ENCODE results near the gene RERE.

RERE gene

DNA sequence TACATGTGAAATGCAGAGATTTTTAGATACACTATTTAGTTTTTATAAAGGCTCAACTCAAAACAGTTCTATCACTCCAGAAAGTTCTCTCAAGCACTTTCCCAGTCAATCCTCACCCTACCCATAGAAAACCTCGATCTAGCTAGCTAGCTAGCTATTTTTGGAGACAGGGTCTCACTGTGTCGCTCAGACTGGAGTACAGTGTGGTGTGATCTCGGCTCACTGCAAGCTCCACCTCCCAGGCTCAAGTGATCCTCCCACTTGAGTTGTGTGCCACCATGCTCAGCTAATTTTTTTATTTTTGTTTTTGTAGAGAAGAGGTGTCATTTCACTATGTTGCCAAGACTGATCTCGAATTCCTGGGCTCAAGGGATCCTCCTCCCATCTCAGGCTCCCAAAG lies 236.9 kb downstream of the RERE start:
- Histone ChIP-seq H4K20me1 (ENCODE audit: control insufficient read depth, insufficient read depth, low read depth, low read length) (0 out of 2 replicates have a peak, but pooled peaks cover 4% of the 10 kb centered on the region), H3K27ac (ENCODE audit: low read depth, low read length) (no peak overlapping the region), H3K79me2 (ENCODE audit: control insufficient read depth, low read length) (no peaks in the 10 kb centered on the region), H3K9me3 (ENCODE audit: control insufficient read depth, insufficient read depth, low read length) (no peaks in the 10 kb centered on the region), H3K9me2 (replicated peaks; ENCODE audit: control insufficient read depth, low read length) (no peaks in the 10 kb centered on the region), H3K4me1 (ENCODE audit: control insufficient read depth, low read length) (peaks cover 6% of the 10 kb centered on the region; the same call in 1 of the 2 replicates), H3K4me2 (ENCODE audit: low read length) (no peak overlapping the region), H3K4me3 (ENCODE audit: low read length) (no peak overlapping the region), H3K27me3 (ENCODE audit: control insufficient read depth, low read length) (no peaks in the 10 kb centered on the region), H3F3A (ENCODE audit: control insufficient read depth, insufficient read depth) (no peaks in the 10 kb centered on the region; the same call in 1 of the 2 replicates), H3K36me3 (ENCODE audit: control insufficient read depth, low read length) (no peaks in the 10 kb centered on the region)
- no peak for TF ChIP-seq EZH2phosphoT487 (IDR thresholded peaks at IDR 0.05; ENCODE audit: borderline replicate concordance, low read length)
- TF ChIP-seq, protein P1, sequence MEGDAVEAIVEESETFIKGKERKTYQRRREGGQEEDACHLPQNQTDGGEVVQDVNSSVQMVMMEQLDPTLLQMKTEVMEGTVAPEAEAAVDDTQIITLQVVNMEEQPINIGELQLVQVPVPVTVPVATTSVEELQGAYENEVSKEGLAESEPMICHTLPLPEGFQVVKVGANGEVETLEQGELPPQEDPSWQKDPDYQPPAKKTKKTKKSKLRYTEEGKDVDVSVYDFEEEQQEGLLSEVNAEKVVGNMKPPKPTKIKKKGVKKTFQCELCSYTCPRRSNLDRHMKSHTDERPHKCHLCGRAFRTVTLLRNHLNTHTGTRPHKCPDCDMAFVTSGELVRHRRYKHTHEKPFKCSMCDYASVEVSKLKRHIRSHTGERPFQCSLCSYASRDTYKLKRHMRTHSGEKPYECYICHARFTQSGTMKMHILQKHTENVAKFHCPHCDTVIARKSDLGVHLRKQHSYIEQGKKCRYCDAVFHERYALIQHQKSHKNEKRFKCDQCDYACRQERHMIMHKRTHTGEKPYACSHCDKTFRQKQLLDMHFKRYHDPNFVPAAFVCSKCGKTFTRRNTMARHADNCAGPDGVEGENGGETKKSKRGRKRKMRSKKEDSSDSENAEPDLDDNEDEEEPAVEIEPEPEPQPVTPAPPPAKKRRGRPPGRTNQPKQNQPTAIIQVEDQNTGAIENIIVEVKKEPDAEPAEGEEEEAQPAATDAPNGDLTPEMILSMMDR (IDR thresholded peaks at IDR 0.05; ENCODE audit: low read depth, low read length, poor library complexity, severe bottlenecking) = no peak

DNA sequence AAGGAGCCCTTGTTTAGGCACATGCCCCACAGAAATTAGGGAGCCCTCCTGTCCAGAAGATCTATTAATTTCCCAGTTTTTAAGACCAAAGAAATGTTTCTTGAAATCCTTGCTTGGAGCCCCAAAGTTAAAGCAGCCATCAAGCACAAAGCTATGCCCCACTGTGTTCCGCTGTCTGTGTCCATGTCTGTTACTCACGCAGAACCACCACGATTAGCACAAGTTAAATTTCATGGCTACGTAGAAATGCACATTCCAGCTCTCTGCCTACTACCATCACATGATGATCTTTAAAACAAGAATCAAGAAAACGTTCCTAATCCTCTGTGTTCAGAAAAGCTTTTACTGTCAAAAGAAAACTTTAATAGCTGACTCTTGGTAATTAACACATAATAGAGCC lies 238.5 kb downstream of the RERE start:
- TF ChIP-seq EZH2phosphoT487 (IDR thresholded peaks at IDR 0.05; ENCODE audit: borderline replicate concordance, low read length) = no peak
- peaks cover 6% of the 10 kb centered on the region; the same call in 1 of the 2 replicates for H3K4me1 ChIP-seq (ENCODE audit: control insufficient read depth, low read length)
- H3K4me2 ChIP-seq (ENCODE audit: low read length) = no peak overlapping the region
- no peaks in the 10 kb centered on the region for H3K9me3 ChIP-seq (ENCODE audit: control insufficient read depth, insufficient read depth, low read length)
- H4K20me1 ChIP-seq (ENCODE audit: control insufficient read depth, insufficient read depth, low read depth, low read length) = 0 out of 2 replicates have a peak, but pooled peaks cover 4% of the 10 kb centered on the region
- H3K27ac ChIP-seq (ENCODE audit: low read depth, low read length) = no peak overlapping the region
- no peaks in the 10 kb centered on the region for H3K27me3 ChIP-seq (ENCODE audit: control insufficient read depth, low read length)
- no peaks in the 10 kb centered on the region for H3K9me2 ChIP-seq (replicated peaks; ENCODE audit: control insufficient read depth, low read length)
- H3F3A ChIP-seq (ENCODE audit: control insufficient read depth, insufficient read depth) = no peaks in the 10 kb centered on the region; the same call in 1 of the 2 replicates
- H3K79me2 ChIP-seq (ENCODE audit: control insufficient read depth, low read length) = no peaks in the 10 kb centered on the region
- H3K36me3 ChIP-seq (ENCODE audit: control insufficient read depth, low read length) = no peaks in the 10 kb centered on the region
- H3K4me3 ChIP-seq (ENCODE audit: low read length) = no peak overlapping the region

DNA sequence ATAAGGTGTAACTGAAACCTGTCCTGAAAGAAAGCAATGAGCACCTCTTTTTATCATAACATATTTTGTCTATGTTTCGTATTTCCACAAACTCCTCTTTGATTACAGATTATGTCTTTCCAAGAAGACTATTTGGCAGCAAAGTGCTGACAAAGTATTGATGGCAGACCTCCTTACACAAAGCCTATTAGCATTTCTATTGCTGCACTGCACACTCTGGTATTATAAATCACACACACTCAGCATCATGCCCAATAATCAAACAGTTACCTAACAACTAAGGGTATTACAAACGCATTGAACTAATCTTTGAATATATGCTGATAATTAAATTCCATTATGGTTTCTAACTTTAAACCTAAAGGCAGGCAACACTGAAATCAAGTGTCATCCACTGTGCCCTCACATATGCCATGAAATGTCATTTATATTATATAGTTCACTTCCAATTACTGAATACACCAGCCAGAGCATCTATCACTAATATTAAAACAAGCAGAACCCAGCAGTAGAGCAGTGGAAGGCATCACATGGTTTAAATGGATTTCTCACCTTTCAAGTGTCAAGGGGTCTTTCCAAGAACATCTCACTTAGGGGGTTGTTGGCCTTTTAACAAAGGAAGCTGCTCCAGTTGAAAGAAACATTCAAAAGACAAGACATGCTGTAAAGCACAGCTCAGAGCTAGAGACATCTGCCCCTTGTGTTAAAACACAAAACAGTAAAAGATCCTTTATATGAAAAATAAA lies 239.1 kb downstream of the RERE start:
- H3F3A ChIP-seq (ENCODE audit: control insufficient read depth, insufficient read depth) = no peaks in the 10 kb centered on the region; the same call in 1 of the 2 replicates
- H4K20me1 ChIP-seq (ENCODE audit: control insufficient read depth, insufficient read depth, low read depth, low read length) = 0 out of 2 replicates have a peak, but pooled peaks cover 4% of the 10 kb centered on the region
- TF ChIP-seq, protein P1 (IDR thresholded peaks at IDR 0.05; ENCODE audit: low read depth, low read length, poor library complexity, severe bottlenecking) = no peak
- no peak for TF ChIP-seq EZH2phosphoT487 (IDR thresholded peaks at IDR 0.05; ENCODE audit: borderline replicate concordance, low read length)
- H3K4me2 ChIP-seq (ENCODE audit: low read length) = no peak overlapping the region
- H3K4me3 ChIP-seq (ENCODE audit: low read length) = no peak overlapping the region
- no peak overlapping the region for H3K27ac ChIP-seq (ENCODE audit: low read depth, low read length)
- no peaks in the 10 kb centered on the region for H3K36me3 ChIP-seq (ENCODE audit: control insufficient read depth, low read length)
- H3K27me3 ChIP-seq (ENCODE audit: control insufficient read depth, low read length) = no peaks in the 10 kb centered on the region
- peaks cover 6% of the 10 kb centered on the region; the same call in 1 of the 2 replicates for H3K4me1 ChIP-seq (ENCODE audit: control insufficient read depth, low read length)
- H3K9me3 ChIP-seq (ENCODE audit: control insufficient read depth, insufficient read depth, low read length) = no peaks in the 10 kb centered on the region
- H3K9me2 ChIP-seq (replicated peaks; ENCODE audit: control insufficient read depth, low read length) = no peaks in the 10 kb centered on the region
- H3K79me2 ChIP-seq (ENCODE audit: control insufficient read depth, low read length) = no peaks in the 10 kb centered on the region

DNA sequence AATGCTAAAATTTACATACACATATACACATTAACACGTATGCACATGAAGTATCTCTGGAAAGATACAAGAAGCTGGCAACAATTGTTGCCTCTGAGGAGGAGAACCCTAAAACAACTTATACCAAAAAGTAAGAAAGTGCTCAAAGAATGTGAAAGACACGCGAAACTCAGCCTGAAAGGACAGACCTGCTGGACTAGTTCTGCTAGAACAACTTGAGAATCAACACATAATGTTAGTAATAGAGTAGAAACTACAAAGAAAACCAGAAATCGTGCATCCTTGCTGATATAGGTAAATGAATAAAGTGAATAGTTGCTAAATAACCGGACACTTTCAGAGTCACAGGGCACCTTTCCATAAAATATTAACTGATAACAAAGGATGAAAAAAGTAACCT lies 242.5 kb downstream of the RERE start:
- Histone ChIP-seq H3K27ac (ENCODE audit: low read depth, low read length) (no peak overlapping the region), H3K9me2 (replicated peaks; ENCODE audit: control insufficient read depth, low read length) (no peaks in the 10 kb centered on the region), H3K27me3 (ENCODE audit: control insufficient read depth, low read length) (no peaks in the 10 kb centered on the region), H3K4me3 (ENCODE audit: low read length) (no peak overlapping the region), H3K4me1 (ENCODE audit: control insufficient read depth, low read length) (peaks cover 18% of the 10 kb centered on the region), H3K9me3 (ENCODE audit: control insufficient read depth, insufficient read depth, low read length) (no peaks in the 10 kb centered on the region), H3F3A (ENCODE audit: control insufficient read depth, insufficient read depth) (peaks cover 8% of the 10 kb centered on the region), H3K79me2 (ENCODE audit: control insufficient read depth, low read length) (0 out of 2 replicates have a peak, but pooled peaks cover 2% of the 10 kb centered on the region), H3K36me3 (ENCODE audit: control insufficient read depth, low read length) (no peaks in the 10 kb centered on the region), H3K4me2 (ENCODE audit: low read length) (no peak overlapping the region), H4K20me1 (ENCODE audit: control insufficient read depth, insufficient read depth, low read depth, low read length) (no peaks in the 10 kb centered on the region)
- no peak for TF ChIP-seq EZH2phosphoT487 (IDR thresholded peaks at IDR 0.05; ENCODE audit: borderline replicate concordance, low read length)
- TF ChIP-seq, protein P1 (IDR thresholded peaks at IDR 0.05; ENCODE audit: low read depth, low read length, poor library complexity, severe bottlenecking) = no peak
